Astrocyte of the cerebellum (primary cell): ENCODE data around the gene ITGB4.

Experiments used
- DNase-seq: peaks from one replicate; pipeline ENCODE4 v3.0.0-alpha.2; 2011; ENCODE audit warnings: low read depth
- H3K4me3 ChIP-seq: 2 replicates; pipeline ENCODE4 v1.5.1; 2011; ENCODE audit warnings: mild to moderate bottlenecking, low read depth, low read length, moderate library complexity
- CTCF ChIP-seq: IDR thresholded peaks from 2 replicates; pipeline ENCODE4 v1.5.1; 2012; ENCODE audit warnings: low read length, low read depth, moderate library complexity, mild to moderate bottlenecking; ENCODE audit errors: missing control alignments
- in situ Hi-C: cut with HindIII; loops from 2 replicates; pipeline ENCODE4 v1.10.0; 2017; ENCODE audit warnings: low sequenced_read_pairs

ITGB4 gene

DNA sequence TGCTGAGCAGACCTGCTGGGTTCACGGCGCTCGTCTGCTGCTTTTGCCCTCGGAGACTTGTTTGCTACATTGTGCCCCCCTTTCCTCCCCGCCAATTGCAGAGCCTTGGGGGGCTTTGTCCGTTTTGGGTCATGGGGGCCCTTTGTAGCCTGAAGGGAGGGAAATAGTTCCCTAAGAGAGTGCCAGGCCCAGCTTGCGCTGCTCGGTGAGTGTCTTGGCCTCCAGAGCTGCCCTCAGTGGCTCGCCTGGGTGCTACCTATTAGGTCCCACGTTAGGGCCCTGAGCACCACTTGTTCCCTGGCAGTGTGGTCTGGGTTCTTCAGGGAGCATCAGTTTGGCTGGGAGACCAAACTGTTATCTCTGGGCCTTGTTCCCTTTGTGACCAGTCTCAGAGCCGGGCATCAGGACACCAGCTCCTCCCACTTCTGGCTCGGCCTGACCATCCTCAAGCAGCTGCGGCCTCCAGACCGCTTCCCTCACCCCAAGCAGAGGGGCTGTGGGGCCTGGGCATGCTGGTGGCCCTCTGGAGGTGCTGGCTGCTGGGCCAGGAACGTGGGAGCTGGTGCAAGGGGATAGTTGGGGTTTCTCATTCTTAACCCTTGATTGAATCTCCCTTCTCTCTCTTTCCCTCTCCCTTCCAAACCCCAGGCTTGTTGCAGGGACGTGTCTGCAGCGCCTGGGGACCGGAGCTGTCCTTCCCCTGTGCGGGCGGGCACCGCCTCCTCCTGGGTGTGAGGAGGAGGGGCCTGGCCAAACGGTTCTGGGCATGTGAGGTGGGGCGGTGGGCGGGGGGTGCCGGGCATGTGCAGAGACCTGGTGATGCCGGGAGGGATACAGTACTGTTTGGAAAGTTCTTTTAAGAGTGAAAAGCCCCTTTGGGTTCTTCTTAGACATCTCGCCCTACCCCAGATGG, 16.0 kb upstream of the ITGB4 start:
- no peak overlapping the region for H3K4me3 ChIP-seq
- no peak for TF ChIP-seq CTCF
- no peak for DNase-seq
- in situ Hi-C loops = no loop called here

DNA sequence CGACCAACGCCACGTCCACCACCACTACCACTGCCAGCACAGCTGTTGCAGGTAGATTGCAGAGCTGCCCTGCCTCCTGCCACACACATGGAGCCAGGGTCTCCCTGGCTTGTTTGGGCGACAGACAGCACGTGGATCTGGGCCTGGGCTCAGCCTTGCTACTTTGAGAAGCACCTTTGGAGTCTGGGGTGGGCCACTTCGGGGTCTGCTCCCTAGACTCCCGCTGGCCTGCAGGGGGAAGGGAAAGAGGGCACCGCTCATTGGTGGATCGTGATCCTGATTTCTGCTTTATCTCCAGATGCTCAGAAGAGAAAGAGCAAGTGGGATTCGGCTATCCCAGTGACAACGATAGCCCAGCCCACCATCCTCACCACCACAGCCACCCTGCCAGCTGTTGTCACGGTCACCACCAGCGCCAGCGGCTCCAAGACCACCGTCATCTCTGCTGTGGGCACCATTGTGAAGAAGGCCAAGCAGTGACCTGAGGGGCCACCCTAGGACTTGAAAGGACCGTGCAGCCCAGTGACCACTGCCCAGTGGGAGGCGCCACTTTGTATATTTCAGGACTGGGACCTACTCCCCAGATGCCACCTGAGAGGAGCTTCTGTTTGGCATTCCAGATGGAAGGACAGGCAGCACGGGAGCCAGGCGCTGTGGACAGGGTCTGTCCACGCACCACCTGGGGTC, 15.1 kb upstream of the ITGB4 start:
- H3K4me3 ChIP-seq = no peak overlapping the region
- in situ Hi-C loops = no loop called here
- no peak for DNase-seq
- TF ChIP-seq CTCF = no peak

- no peak for TF ChIP-seq CTCF
These were observed 14.1 kb upstream of the ITGB4 start for GRCh38 chr17:75707079-75707571.

DNA sequence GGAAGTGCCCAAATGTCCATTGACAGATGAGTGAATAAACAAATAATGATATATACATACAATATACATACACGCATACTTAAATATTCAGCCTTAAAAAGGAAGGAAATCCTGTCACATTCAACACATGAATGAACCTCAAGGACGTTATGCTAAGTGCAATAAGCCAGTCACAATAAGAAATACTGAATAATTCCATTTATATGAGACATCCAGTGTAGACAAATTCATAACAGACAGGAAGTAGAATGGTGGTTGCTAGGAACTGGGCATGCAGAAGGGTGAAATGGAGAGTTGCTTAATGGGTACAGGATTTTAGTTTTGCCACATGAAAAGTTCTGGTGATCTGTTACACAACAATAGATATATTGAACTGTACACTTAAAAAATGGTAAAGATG, 8.8 kb upstream of the ITGB4 start:
- H3K4me3 ChIP-seq = no peak overlapping the region
- TF ChIP-seq CTCF = no peak
- in situ Hi-C loops = no loop called here
- no peak for DNase-seq

More at GRCh38 chr17:75707079-75707571, 14.1 kb upstream of the ITGB4 start:
- no peak overlapping the region for H3K4me3 ChIP-seq
- in situ Hi-C loops = no loop called here
- no peak for DNase-seq

DNA sequence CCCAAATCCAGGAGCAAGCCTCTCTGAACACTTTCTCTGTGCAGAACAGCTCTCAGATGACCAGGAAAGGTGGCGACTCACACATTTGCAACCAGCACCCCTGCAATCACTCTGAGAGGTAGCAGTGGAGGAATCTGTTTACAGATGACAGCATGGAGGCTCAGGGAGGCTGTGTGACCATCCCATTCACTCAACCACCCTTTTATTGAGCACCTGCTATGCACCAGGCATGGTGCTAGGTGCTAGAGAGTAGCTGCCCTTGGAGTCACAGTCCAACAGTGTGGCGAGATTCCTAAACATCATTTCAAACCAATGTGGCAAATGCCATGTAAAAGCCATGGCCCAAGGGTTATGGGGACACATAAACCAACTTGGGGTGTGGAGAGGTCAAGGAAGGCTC, 1.5 kb upstream of the ITGB4 start:
- in situ Hi-C loops = no loop called here
- no peak overlapping the region for H3K4me3 ChIP-seq
- no peak for DNase-seq
- no peak for TF ChIP-seq CTCF

- DNase-seq = no peak
- TF ChIP-seq CTCF = no peak
- in situ Hi-C loops = no loop called here
- peak overlapping the region; percentile 44 for H3K4me3 ChIP-seq
These were observed 278 bp downstream of the ITGB4 start for GRCh38 chr17:75721463-75722011.
